ENCODE results near the gene ASB3.
"Not testable (repeated sequence)": the region's sequence is repeated elsewhere in the genome, so short reads cannot be mapped to it uniquely, and the experiment has no call there.

The ASB3 gene

GRCh38 chr2:53785366-53785765 is 1.4 kb downstream of the ASB3 start:
- DNase-seq (ENCODE audit: low spot score): no peak

GRCh38 chr2:53784436-53784835 is 2.3 kb downstream of the ASB3 start:
- DNase-seq (ENCODE audit: low spot score): no peak

GRCh38 chr2:53782676-53783075 is 4.1 kb downstream of the ASB3 start:
- DNase-seq (ENCODE audit: low spot score): no peak

GRCh38 chr2:53780056-53780455 is 6.7 kb downstream of the ASB3 start:
- no peak for DNase-seq (ENCODE audit: low spot score)

- DNase-seq (ENCODE audit: low spot score): no peak
Observed at GRCh38 chr2:53778536-53779162, 8.1 kb downstream of the ASB3 start.

- DNase-seq (ENCODE audit: low spot score): no peak
Observed at GRCh38 chr2:53777134-53777533, 9.6 kb downstream of the ASB3 start.

- DNase-seq (ENCODE audit: low spot score): no peak
Observed at GRCh38 chr2:53770264-53770663, 16.5 kb downstream of the ASB3 start.

GRCh38 chr2:53769318-53769945 is 17.3 kb downstream of the ASB3 start:
- DNase-seq (ENCODE audit: low spot score): no peak

GRCh38 chr2:53768242-53768542 is 18.6 kb downstream of the ASB3 start:
- peak; percentile 60 for DNase-seq (ENCODE audit: low spot score)

GRCh38 chr2:53767405-53768241 is 19.1 kb downstream of the ASB3 start, which contains the start of gene CHAC2:
Gene CHAC2, plus strand, starts transcription at chr2:53767804. Its CDS starts 83 bp downstream, at chr2:53767887.
- DNase-seq (ENCODE audit: low spot score): peak; percentile 86

GRCh38 chr2:53765767-53766166 is 21.0 kb downstream of the ASB3 start:
- DNase-seq (ENCODE audit: low spot score): no peak

- not testable (repeated sequence) for DNase-seq (ENCODE audit: low spot score)
Observed at GRCh38 chr2:53757206-53757605, 29.5 kb downstream of the ASB3 start.

GRCh38 chr2:53756644-53757043 is 30.1 kb downstream of the ASB3 start:
- DNase-seq (ENCODE audit: low spot score): no peak

- no peak for DNase-seq (ENCODE audit: low spot score)
Observed at GRCh38 chr2:53755121-53755520, 31.6 kb downstream of the ASB3 start.

- no peak for DNase-seq (ENCODE audit: low spot score)
Observed at GRCh38 chr2:53753041-53753440, 33.7 kb downstream of the ASB3 start.

- no peak for DNase-seq (ENCODE audit: low spot score)
Observed at GRCh38 chr2:53752385-53752784, 34.4 kb downstream of the ASB3 start.

GRCh38 chr2:53751728-53752127 is 35.0 kb downstream of the ASB3 start:
- no peak for DNase-seq (ENCODE audit: low spot score)

- DNase-seq (ENCODE audit: low spot score): no peak
Observed at GRCh38 chr2:53750041-53750768, 36.5 kb downstream of the ASB3 start.

- no peak for DNase-seq (ENCODE audit: low spot score)
Observed at GRCh38 chr2:53744395-53745065, 42.2 kb downstream of the ASB3 start.

- DNase-seq (ENCODE audit: low spot score): peak; percentile 38
Observed at GRCh38 chr2:53740170-53740569, 46.6 kb downstream of the ASB3 start.

- DNase-seq (ENCODE audit: low spot score): no peak
Observed at GRCh38 chr2:53739032-53739431, 47.7 kb downstream of the ASB3 start.

GRCh38 chr2:53737091-53737490 is 49.7 kb downstream of the ASB3 start:
- DNase-seq (ENCODE audit: low spot score): no peak
